ENCODE measurements around the gene GLRX5. TPM values are rescaled to one million over a fixed set of nuclear protein-coding genes. Genes with fewer than 3 reads are reported as not detected.

Gene GLRX5
- total RNA-seq, 2 donors from 2014 or later = 21.5 to 49.1 TPM

DNA sequence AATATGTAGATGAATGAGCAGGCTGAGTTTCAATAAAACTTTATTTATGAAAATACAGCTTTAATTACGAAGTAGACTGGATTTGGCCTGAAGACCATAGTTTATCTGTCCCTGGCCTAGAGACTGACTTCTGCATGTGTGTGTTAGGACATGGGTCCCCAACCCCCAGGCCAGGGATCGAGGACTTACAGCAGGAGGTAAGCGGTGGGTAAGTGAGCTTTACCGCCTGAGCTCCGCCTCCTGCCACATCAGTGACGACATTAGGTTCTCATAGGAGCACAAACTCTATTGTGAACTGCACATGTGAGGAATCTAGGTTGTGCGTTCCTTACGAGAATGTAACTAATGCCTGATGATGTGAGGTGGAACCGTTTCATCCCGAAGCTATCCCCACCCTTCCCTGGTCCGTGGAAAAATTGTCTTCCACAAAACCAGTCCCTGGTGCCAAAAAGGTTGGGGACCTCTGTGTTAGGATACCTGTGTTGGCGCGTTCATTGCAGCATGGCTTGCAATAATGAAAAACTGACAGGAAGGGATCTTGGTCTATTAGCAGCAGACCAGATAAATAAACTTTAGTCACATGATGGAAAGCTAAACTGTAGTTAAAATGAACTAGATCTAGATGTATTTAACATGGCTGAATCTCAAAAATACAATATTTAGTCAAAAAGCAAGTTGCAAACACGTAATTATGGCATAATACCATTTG lies 4.1 kb downstream of the GLRX5 start:
- H3K4me3 ChIP-seq = no peak overlapping the region
- ATAC-seq (no peak), DNase-seq (no peak)
- no peak for TF ChIP-seq POLR2A (IDR thresholded peaks at IDR 0.05)
- TF ChIP-seq, protein P1, sequence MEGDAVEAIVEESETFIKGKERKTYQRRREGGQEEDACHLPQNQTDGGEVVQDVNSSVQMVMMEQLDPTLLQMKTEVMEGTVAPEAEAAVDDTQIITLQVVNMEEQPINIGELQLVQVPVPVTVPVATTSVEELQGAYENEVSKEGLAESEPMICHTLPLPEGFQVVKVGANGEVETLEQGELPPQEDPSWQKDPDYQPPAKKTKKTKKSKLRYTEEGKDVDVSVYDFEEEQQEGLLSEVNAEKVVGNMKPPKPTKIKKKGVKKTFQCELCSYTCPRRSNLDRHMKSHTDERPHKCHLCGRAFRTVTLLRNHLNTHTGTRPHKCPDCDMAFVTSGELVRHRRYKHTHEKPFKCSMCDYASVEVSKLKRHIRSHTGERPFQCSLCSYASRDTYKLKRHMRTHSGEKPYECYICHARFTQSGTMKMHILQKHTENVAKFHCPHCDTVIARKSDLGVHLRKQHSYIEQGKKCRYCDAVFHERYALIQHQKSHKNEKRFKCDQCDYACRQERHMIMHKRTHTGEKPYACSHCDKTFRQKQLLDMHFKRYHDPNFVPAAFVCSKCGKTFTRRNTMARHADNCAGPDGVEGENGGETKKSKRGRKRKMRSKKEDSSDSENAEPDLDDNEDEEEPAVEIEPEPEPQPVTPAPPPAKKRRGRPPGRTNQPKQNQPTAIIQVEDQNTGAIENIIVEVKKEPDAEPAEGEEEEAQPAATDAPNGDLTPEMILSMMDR (IDR thresholded peaks at IDR 0.05) = no peak
- H3K9me3 ChIP-seq = no peaks in the 10 kb centered on the region
- peaks cover 53% of the 10 kb centered on the region for H3K4me1 ChIP-seq
- intact Hi-C loops (cut with DNase I) = no loop called here
- WGBS, 2 donors = 88 to 89% methylated on average over 14 of the region's 14 CpGs
- H3K27me3 ChIP-seq = no peaks in the 10 kb centered on the region
- H3K27ac ChIP-seq = no peak overlapping the region
- H3K36me3 ChIP-seq (replicated peaks in 1 of 2; ENCODE audit: insufficient read depth in 1 of 2, low read depth in 2 of 2) = no peaks in the 10 kb centered on the region

DNA sequence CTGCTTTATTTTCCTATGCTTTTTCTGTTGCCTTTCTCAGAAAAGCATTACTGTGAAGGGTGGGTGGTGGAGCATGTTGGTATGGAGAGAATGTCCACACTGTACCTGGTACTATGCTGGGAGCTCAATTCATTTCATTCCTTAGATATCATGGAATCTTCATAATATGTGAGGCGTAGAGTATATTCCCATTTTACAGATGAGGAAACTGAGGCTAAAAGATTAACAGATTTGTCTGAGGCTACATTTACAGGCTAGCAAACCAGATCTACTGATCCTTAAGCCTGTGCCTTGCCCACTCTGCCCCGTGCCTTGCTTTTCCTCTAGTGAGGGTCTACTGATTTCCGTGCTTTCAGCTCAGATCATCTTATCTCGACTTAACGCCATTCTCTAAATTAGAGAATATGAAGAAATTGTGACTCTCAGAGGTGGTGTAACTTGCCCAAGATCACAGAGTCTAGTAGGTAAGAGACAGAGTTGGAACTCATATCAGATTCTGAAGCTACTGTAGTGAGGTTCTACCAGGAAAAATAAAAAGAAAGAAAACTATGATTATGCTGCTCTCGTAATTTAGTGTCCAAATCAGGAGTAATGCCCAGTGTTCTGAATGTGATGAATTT lies 5.5 kb downstream of the GLRX5 start:
- Histone ChIP-seq H3K9me3 (no peaks in the 10 kb centered on the region), H3K4me1 (peaks cover 53% of the 10 kb centered on the region), H3K27me3 (no peaks in the 10 kb centered on the region), H3K36me3 (replicated peaks in 1 of 2; ENCODE audit: insufficient read depth in 1 of 2, low read depth in 2 of 2) (no peaks in the 10 kb centered on the region), H3K27ac (no peak overlapping the region), H3K4me3 (no peak overlapping the region)
- ATAC-seq = no peak
- no peak for TF ChIP-seq POLR2A (IDR thresholded peaks at IDR 0.05)
- TF ChIP-seq, protein P1 (IDR thresholded peaks at IDR 0.05) = no peak
- 83 to 92% methylated on average over 6 of the region's 6 CpGs for WGBS, 2 donors
- no peak for DNase-seq
- intact Hi-C loops (cut with DNase I) = no loop called here

DNA sequence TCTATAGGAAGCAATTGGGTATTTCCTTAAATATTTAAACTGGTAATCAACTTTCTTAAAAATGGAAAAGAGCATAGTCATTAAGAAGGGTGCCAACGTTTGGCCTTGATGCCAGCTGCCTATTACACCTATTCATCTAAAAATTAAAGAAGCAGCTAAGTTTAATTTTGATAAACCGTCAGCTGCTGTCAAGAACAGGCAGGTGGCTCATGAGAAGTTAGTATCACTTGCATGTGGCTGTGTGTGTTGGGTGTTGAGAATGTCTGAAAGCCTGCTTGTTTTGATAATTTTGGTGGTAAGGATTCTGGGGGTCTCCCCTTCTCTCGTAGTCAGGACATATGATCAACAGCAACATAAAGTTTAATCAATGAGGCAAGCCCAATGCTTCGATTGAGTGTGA lies 6.5 kb downstream of the GLRX5 start:
- Histone ChIP-seq H3K36me3 (replicated peaks in 1 of 2; ENCODE audit: insufficient read depth in 1 of 2, low read depth in 2 of 2) (no peaks in the 10 kb centered on the region), H3K4me3 (no peak overlapping the region), H3K27ac (no peak overlapping the region), H3K27me3 (no peaks in the 10 kb centered on the region), H3K9me3 (no peaks in the 10 kb centered on the region), H3K4me1 (peaks cover 46% of the 10 kb centered on the region)
- TF ChIP-seq, protein P1 (IDR thresholded peaks at IDR 0.05) = no peak
- no peak for TF ChIP-seq POLR2A (IDR thresholded peaks at IDR 0.05)
- no peak for ATAC-seq
- intact Hi-C loops (cut with DNase I) = no loop called here
- WGBS, 2 donors = 41 to 59% methylated on average over 4 of the region's 4 CpGs
- DNase-seq = no peak

DNA sequence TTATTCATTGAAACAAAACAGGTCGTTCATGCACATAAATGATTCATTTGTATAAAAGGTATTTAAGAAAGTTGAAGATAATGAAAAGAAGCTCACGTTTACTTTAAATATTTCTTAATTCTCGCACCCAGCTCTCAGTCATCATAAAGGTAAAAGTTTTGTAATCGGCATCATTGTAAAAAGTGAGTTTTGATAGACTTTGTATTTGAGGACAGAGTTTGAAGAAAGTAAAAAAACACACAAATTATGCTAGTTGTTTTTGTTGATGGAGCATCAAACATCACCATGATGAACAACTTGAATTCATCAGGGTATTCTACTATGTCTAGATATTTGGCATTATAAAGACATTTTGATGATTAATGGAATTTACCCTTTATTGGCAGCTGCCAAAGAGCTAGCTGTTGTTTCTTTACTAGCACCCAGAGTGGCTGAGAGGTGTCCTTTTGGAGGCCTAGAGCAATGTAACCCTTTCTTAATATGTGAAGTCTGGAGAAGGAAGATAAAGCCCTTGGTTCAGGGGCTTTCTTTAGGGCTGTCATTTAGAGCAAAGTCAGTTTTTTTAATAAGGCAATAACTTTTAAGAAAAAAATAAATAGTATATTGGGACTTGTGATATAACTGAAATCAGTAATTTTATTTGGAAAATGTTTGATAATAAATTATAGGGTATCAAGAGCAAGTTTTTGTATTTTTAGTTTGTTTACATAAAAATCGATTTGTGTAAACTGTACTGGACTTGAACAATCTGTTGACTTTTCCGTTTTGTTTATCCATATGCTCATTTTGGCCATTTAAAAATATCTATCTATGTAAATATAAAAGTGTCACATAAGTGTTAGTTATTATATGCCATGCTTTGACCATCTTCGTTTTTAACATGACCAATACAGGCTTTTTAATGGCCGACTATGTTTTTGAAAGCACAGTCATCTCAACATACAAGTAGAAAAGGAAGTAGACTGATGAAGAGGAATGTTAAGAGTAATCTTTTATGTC lies 7.4 kb downstream of the GLRX5 start:
- H3K36me3 ChIP-seq (replicated peaks in 1 of 2; ENCODE audit: insufficient read depth in 1 of 2, low read depth in 2 of 2) = no peaks in the 10 kb centered on the region
- no peak overlapping the region for H3K27ac ChIP-seq
- H3K4me3 ChIP-seq = no peak overlapping the region
- TF ChIP-seq POLR2A (IDR thresholded peaks at IDR 0.05) = no peak
- TF ChIP-seq, protein P1 (IDR thresholded peaks at IDR 0.05) = no peak
- no peaks in the 10 kb centered on the region for H3K27me3 ChIP-seq
- peaks cover 37% of the 10 kb centered on the region for H3K4me1 ChIP-seq
- H3K9me3 ChIP-seq = no peaks in the 10 kb centered on the region
- DNase-seq (no peak), ATAC-seq (no peak)
- WGBS, 2 donors = 57 to 60% methylated on average over 8 of the region's 8 CpGs
- intact Hi-C loops (cut with DNase I) = no loop called here
